Immature natural killer cell (primary cell): ENCODE data around the gene LYL1. TPM values are rescaled to one million over a fixed set of nuclear protein-coding genes. Genes with fewer than 3 reads are reported as not detected.
A peak's percentile ranks its signal among the peaks of the same experiment; 100 is the strongest.

Experiments
- DNase-seq, 3 donors: peaks; one replicate each; pipeline ENCODE4 v3.0.0; 2022; ENCODE audit warnings: mixed read lengths in 1 of 3
- H3K27ac Mint-ChIP-seq, 6 donors: one replicate each; pipeline ENCODE4 v1.8.0; 2020; ENCODE audit warnings: mixed read lengths in 6 of 6, mild to moderate bottlenecking in 5 of 6, inconsistent platforms in 4 of 6, moderate library complexity in 3 of 6
- H3K27me3 Mint-ChIP-seq, 3 donors: one replicate each; pipeline ENCODE4 v1.8.0; 2020 to 2021; ENCODE audit warnings: low read depth in 3 of 3, mild to moderate bottlenecking in 3 of 3, mixed read lengths in 3 of 3, moderate library complexity in 3 of 3, inconsistent platforms in 1 of 3
- H3K36me3 Mint-ChIP-seq, 3 donors: one replicate each; pipeline ENCODE4 v1.8.0; 2020; ENCODE audit warnings: mixed read lengths in 3 of 3, inconsistent platforms in 2 of 3, mild to moderate bottlenecking in 2 of 3
- H3K4me1 Mint-ChIP-seq, 2 donors: one replicate each; pipeline ENCODE4 v1.8.0; 2020; ENCODE audit warnings: inconsistent platforms in 2 of 2, mild to moderate bottlenecking in 2 of 2, mixed read lengths in 2 of 2, moderate library complexity in 1 of 2
- H3K4me3 Mint-ChIP-seq, 5 donors: one replicate each; pipeline ENCODE4 v1.8.0; 2020; ENCODE audit warnings: mild to moderate bottlenecking in 5 of 5, mixed read lengths in 5 of 5, inconsistent platforms in 3 of 5, moderate library complexity in 3 of 5
- H3K9me3 Mint-ChIP-seq, 6 donors: one replicate each; pipeline ENCODE4 v1.8.0; 2020; ENCODE audit warnings: mild to moderate bottlenecking in 6 of 6, mixed read lengths in 6 of 6, inconsistent platforms in 4 of 6, moderate library complexity in 3 of 6
- polyA plus RNA-seq, 3 donors: library from polyadenylated mRNA; unstranded; fragments of 300-500 nt; fragmentation: Illumina TruSeq; gene quantifications; one replicate each; pipeline ENCODE4 v1.2.3, GENCODE V29; 2021

LYL1 gene
- polyA plus RNA-seq, 3 donors from 2014 or later, result 1.1 to 2.2 (median 2.1) TPM

GRCh38 chr19:13110099-13110610 lies 7.5 kb upstream of the LYL1 start:
- H3K27ac Mint-ChIP-seq, result no peak overlapping the region

GRCh38 chr19:13109361-13110098 lies 6.9 kb upstream of the LYL1 start:
- Mint-ChIP-seq H3K27me3 (peaks cover 0 to 3% (median 0%) of the 10 kb centered on the region in 3 donors), H3K4me3 (no peak overlapping the region), H3K36me3 (peaks cover 0 to 5% (median 0%) of the 10 kb centered on the region in 3 donors), H3K4me1 (peaks cover 4 to 6% of the 10 kb centered on the region in 2 donors), H3K27ac (no peak overlapping the region), H3K9me3 (no peaks in the 10 kb centered on the region)
- DNase-seq, result no peak

More at GRCh38 chr19:13110099-13110610, 7.5 kb upstream of the LYL1 start:
- Mint-ChIP-seq H3K27me3 (no peaks in the 10 kb centered on the region), H3K36me3 (peaks cover 0 to 5% (median 0%) of the 10 kb centered on the region in 3 donors), H3K4me3 (no peak overlapping the region), H3K9me3 (no peaks in the 10 kb centered on the region), H3K4me1 (peaks cover 0 to under 1% of the 10 kb centered on the region in 2 donors)
- DNase-seq, result no peak

GRCh38 chr19:13104848-13105711 lies 2.4 kb upstream of the LYL1 start:
- H3K27me3 Mint-ChIP-seq, result peaks cover 8 to 11% (median 9%) of the 10 kb centered on the region in 3 donors
- peak overlapping the region; percentile 68 to 90 (median 88) for H3K27ac Mint-ChIP-seq
- H3K9me3 Mint-ChIP-seq, result peaks cover 0 to 3% (median 2%) of the 10 kb centered on the region in 6 donors
- H3K36me3 Mint-ChIP-seq, result peaks cover 0 to 4% (median 0%) of the 10 kb centered on the region in 3 donors
- peak in 2 of 3 donors; percentile 37 to 51 for DNase-seq
- H3K4me1 Mint-ChIP-seq, result peaks cover 26 to 31% of the 10 kb centered on the region in 2 donors
- peak overlapping the region; percentile 90 to 98 (median 93) for H3K4me3 Mint-ChIP-seq

GRCh38 chr19:13104360-13104847 lies 1.7 kb upstream of the LYL1 start:
- peaks cover 0 to 5% (median 4%) of the 10 kb centered on the region in 6 donors for H3K9me3 Mint-ChIP-seq
- H3K36me3 Mint-ChIP-seq, result no peaks in the 10 kb centered on the region

GRCh38 chr19:13103581-13104359 lies 1.1 kb upstream of the LYL1 start:
- peaks cover 39 to 41% of the 10 kb centered on the region in 2 donors for H3K4me1 Mint-ChIP-seq
- no peaks in the 10 kb centered on the region for H3K36me3 Mint-ChIP-seq
- DNase-seq, result no peak
- H3K9me3 Mint-ChIP-seq, result peaks cover 2 to 5% (median 4%) of the 10 kb centered on the region in 6 donors
- H3K4me3 Mint-ChIP-seq, result peak overlapping the region; percentile 90 to 98 (median 93)
- peaks cover 16 to 22% (median 20%) of the 10 kb centered on the region in 3 donors for H3K27me3 Mint-ChIP-seq
- peak overlapping the region in 1 of 6 donors; percentile 87 for H3K27ac Mint-ChIP-seq

More at GRCh38 chr19:13104360-13104847, 1.7 kb upstream of the LYL1 start:
- Mint-ChIP-seq H3K27me3 (peaks cover 13 to 18% (median 15%) of the 10 kb centered on the region in 3 donors), H3K4me1 (peaks cover 33 to 38% of the 10 kb centered on the region in 2 donors), H3K27ac (peak overlapping the region; percentile 68 to 90 (median 88)), H3K4me3 (peak overlapping the region; percentile 90 to 98 (median 93))
- DNase-seq, result peak; percentile 57 to 68 (median 65)

- Mint-ChIP-seq H3K36me3 (no peaks in the 10 kb centered on the region), H3K4me3 (peak overlapping the region; percentile 30 to 67 (median 48)), H3K27me3 (peaks cover 23 to 31% (median 26%) of the 10 kb centered on the region in 3 donors), H3K27ac (peak overlapping the region in 1 of 6 donors; percentile 14), H3K4me1 (peaks cover 46 to 47% of the 10 kb centered on the region in 2 donors), H3K9me3 (peaks cover 2 to 6% (median 4%) of the 10 kb centered on the region in 6 donors)
- no peak for DNase-seq
Measured at GRCh38 chr19:13102416-13102665, 317 bp downstream of the LYL1 start.

GRCh38 chr19:13101590-13102415 lies 855 bp downstream of the LYL1 start:
- Mint-ChIP-seq H3K27ac (peak overlapping the region in 3 of 6 donors; percentile 55 to 64 (median 57)), H3K36me3 (no peaks in the 10 kb centered on the region), H3K9me3 (peaks cover 2 to 6% (median 4%) of the 10 kb centered on the region in 6 donors), H3K27me3 (peaks cover 28 to 36% (median 30%) of the 10 kb centered on the region in 3 donors), H3K4me3 (peak overlapping the region; percentile 30 to 70 (median 48)), H3K4me1 (peaks cover 50 to 52% of the 10 kb centered on the region in 2 donors)
- no peak for DNase-seq

GRCh38 chr19:13100841-13101589 lies 1.6 kb downstream of the LYL1 start:
- Mint-ChIP-seq H3K36me3 (no peaks in the 10 kb centered on the region), H3K27ac (peak overlapping the region in 1 of 6 donors; percentile 57), H3K4me3 (peak overlapping the region in 3 of 5 donors; percentile 44 to 70 (median 53)), H3K4me1 (peaks cover 53 to 56% of the 10 kb centered on the region in 2 donors), H3K9me3 (peaks cover 2 to 6% (median 4%) of the 10 kb centered on the region in 6 donors), H3K27me3 (peaks cover 33 to 43% (median 34%) of the 10 kb centered on the region in 3 donors)
- DNase-seq, result no peak

- H3K4me1 Mint-ChIP-seq, result peaks cover 53 to 60% of the 10 kb centered on the region in 2 donors
- H3K27me3 Mint-ChIP-seq, result peaks cover 35 to 45% (median 37%) of the 10 kb centered on the region in 3 donors
- peak overlapping the region; percentile 87 to 99 (median 94) for H3K27ac Mint-ChIP-seq
- peak overlapping the region; percentile 71 to 90 (median 78) for H3K4me3 Mint-ChIP-seq
- peaks cover 2 to 6% (median 4%) of the 10 kb centered on the region in 6 donors for H3K9me3 Mint-ChIP-seq
- DNase-seq, result peak; percentile 85 to 90 (median 85)
- H3K36me3 Mint-ChIP-seq, result no peaks in the 10 kb centered on the region
Measured at GRCh38 chr19:13100031-13100588, 2.5 kb downstream of the LYL1 start.

GRCh38 chr19:13099073-13099999 lies 3.3 kb downstream of the LYL1 start:
- peaks cover 46 to 54% of the 10 kb centered on the region in 2 donors for H3K4me1 Mint-ChIP-seq
- H3K36me3 Mint-ChIP-seq, result no peaks in the 10 kb centered on the region
- peak; percentile 82 to 86 (median 86) for DNase-seq
- H3K4me3 Mint-ChIP-seq, result peak overlapping the region; percentile 71 to 90 (median 78)
- H3K27ac Mint-ChIP-seq, result peak overlapping the region; percentile 87 to 99 (median 94)
- H3K27me3 Mint-ChIP-seq, result peaks cover 40 to 44% (median 41%) of the 10 kb centered on the region in 3 donors
- peaks cover 2 to 6% (median 4%) of the 10 kb centered on the region in 6 donors for H3K9me3 Mint-ChIP-seq
